Esophagus squamous epithelium (tissue), 5 donors: ENCODE measurements around the gene CYP17A1. TPM values are rescaled to one million over a fixed set of nuclear protein-coding genes. Genes with fewer than 3 reads are reported as not detected.

ENCODE experiments used
- DNase-seq: peaks from one replicate; lab custom pipeline; 2025; lab: John Stamatoyannopoulos, UW
- H3K27ac ChIP-seq, 4 donors: fragments of 200-600 bp; sonication (generic); one replicate each; pipeline ENCODE4 v1.5.1; 2016 to 2019; ENCODE audit warnings: mild to moderate bottlenecking in 1 of 4
- H3K27me3 ChIP-seq, 4 donors: fragments of 200-600 bp; sonication (generic); 1 replicate in 3 of 4; 2 replicates in 1 of 4; pipeline versions ENCODE4 v1.5.1 to v1.6.0; 2017 to 2021; ENCODE audit warnings: antibody characterized with exemption in 1 of 4
- H3K36me3 ChIP-seq, 3 donors: fragments of 200-600 bp; sonication (generic); one replicate each; pipeline ENCODE4 v1.5.1; 2016 to 2019
- H3K4me1 ChIP-seq, 3 donors: fragments of 200-600 bp; sonication (generic); one replicate each; pipeline ENCODE4 v1.5.1; 2017 to 2019
- H3K4me3 ChIP-seq, 4 donors: fragments of 200-600 bp; sonication (generic); 1 replicate in 3 of 4; 2 replicates in 1 of 4; pipeline ENCODE4 v1.5.1; 2016 to 2019; ENCODE audit warnings: mild to moderate bottlenecking in 2 of 4, moderate library complexity in 1 of 4
- H3K9me3 ChIP-seq, 3 donors: fragments of 200-600 bp; sonication (generic); one replicate each; pipeline ENCODE4 v1.5.1; 2016 to 2019
- POLR2A ChIP-seq, 4 donors: fragments of 450-650 bp; IDR thresholded peaks; one replicate each; pipeline ENCODE4 v1.6.1; 2017; ENCODE audit warnings: antibody characterized with exemption in 4 of 4, mild to moderate bottlenecking in 4 of 4, moderate library complexity in 3 of 4
- WGBS, 2 donors: methylation state at CpG; one replicate each; pipeline ENCODE4 v1.1.5; 2018; 5-methylcytosine and 5-hydroxymethylcytosine counted together
- intact Hi-C: fragments of 100-400 bp; cut with DNase I; formaldehyde crosslinking; loops from one replicate; pipeline ENCODE4 v1.15.0; 2022
- total RNA-seq, 4 donors: library from RNA; depleted of rRNA; stranded (reverse); fragments of >200 nt; gene quantifications; one replicate each; pipeline ENCODE4 v1.1.0, GENCODE V29; 2016
- TF ChIP-seq, protein P1 (sequence below), 6 experiments: fragments of 450-650 bp in 4 of 6; fragments of 200-600 bp in 2 of 6; sonication (generic) in 2 of 6; IDR thresholded peaks; one replicate each; pipeline ENCODE4 v1.5.1; 2016 to 2019; ENCODE audit warnings: antibody characterized with exemption in 6 of 6, mild to moderate bottlenecking in 4 of 6, moderate library complexity in 4 of 6
- donor health status: DM: yes; HTN: yes; CAD: no.

The CYP17A1 gene
- total RNA-seq, 4 donors from 2014 or later: not detected

DNA sequence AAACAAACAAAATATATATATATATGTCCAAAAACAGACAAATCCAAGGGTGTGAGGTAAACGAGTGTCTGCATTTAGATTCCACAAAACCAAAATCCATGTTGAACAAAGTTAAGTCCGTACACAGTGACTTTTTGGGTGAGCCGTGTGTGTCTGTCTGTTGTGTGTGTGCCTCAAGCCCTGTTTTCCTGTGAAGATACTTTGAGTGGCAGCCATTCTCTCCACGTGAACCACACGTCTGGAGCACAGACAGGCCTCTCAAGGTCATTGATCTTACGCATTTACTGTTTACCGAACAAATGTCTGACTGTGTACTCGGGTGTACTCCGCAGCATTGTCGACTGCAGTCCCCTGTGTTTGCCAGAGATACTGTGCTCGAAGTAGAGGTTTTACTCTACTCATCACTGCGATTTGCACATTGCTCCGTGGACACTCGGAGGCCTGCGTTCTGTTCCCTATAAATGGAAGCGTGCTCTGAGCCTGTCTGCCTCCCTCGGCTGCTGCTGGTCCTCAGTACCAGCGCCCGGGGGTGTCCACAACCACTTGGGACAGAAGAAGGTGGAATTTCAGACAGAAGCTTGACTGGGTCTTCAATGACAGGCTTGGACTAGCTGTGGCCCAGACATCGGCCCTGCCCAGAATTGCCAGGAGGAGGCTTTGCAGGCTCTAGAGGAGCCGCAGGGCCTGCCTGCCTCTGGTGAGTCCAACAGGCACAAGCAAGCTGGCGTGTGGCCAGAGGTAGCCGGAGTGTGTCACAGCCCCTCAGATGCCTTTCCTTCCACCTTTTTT is 22.1 kb downstream of the CYP17A1 start:
- H3K36me3 ChIP-seq: peaks cover 6 to 54% (median 23%) of the 10 kb centered on the region in 3 donors
- H3K9me3 ChIP-seq: no peaks in the 10 kb centered on the region
- intact Hi-C loops: no loop called here
- peak overlapping the region in 1 of 4 donors; percentile 16 for H3K4me3 ChIP-seq
- no peaks in the 10 kb centered on the region for H3K27me3 ChIP-seq
- DNase-seq: no peak
- 78 to 79% methylated on average over 19 to 20 of the region's 23 CpGs for WGBS, 2 donors
- TF ChIP-seq, protein P1, sequence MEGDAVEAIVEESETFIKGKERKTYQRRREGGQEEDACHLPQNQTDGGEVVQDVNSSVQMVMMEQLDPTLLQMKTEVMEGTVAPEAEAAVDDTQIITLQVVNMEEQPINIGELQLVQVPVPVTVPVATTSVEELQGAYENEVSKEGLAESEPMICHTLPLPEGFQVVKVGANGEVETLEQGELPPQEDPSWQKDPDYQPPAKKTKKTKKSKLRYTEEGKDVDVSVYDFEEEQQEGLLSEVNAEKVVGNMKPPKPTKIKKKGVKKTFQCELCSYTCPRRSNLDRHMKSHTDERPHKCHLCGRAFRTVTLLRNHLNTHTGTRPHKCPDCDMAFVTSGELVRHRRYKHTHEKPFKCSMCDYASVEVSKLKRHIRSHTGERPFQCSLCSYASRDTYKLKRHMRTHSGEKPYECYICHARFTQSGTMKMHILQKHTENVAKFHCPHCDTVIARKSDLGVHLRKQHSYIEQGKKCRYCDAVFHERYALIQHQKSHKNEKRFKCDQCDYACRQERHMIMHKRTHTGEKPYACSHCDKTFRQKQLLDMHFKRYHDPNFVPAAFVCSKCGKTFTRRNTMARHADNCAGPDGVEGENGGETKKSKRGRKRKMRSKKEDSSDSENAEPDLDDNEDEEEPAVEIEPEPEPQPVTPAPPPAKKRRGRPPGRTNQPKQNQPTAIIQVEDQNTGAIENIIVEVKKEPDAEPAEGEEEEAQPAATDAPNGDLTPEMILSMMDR (IDR thresholded peaks at IDR 0.05): peak in 1 of 6 experiments; percentile 4
- TF ChIP-seq POLR2A (IDR thresholded peaks at IDR 0.05): no peak
- peaks cover 19 to 67% (median 29%) of the 10 kb centered on the region in 3 donors for H3K4me1 ChIP-seq
- H3K27ac ChIP-seq: peak overlapping the region; percentile 67 to 96 (median 90)

DNA sequence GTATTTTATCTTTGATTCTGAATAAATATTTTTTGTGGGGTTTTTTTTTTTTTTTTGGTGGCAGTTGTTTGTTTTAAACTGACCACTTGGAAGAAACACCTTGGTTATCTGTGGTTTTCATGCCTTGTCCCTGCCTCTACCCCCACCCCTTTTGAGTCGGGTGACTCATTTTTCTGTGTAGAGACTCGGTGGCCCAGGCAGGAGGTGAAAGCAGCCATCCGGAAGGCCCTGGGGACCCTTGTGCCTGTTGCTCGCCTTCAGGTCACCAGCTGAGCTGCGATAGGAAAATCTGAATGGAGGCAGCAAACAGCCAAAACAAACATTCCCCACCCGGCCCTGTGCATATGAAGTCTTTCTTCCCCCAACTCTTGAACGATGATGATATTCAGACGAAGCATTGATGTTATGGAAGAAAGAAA is 22.8 kb downstream of the CYP17A1 start:
- DNase-seq: no peak
- H3K36me3 ChIP-seq: peaks cover 12 to 60% (median 29%) of the 10 kb centered on the region in 3 donors
- no peaks in the 10 kb centered on the region for H3K27me3 ChIP-seq
- no peaks in the 10 kb centered on the region for H3K9me3 ChIP-seq
- intact Hi-C loops: no loop called here
- no peak overlapping the region for H3K4me3 ChIP-seq
- WGBS, 2 donors: 71 to 84% methylated on average over 4 to 6 of the region's 8 CpGs
- no peak for TF ChIP-seq POLR2A (IDR thresholded peaks at IDR 0.05)
- TF ChIP-seq, protein P1 (IDR thresholded peaks at IDR 0.05): no peak
- peak overlapping the region; percentile 22 to 96 (median 90) for H3K27ac ChIP-seq
- H3K4me1 ChIP-seq: peaks cover 19 to 62% (median 29%) of the 10 kb centered on the region in 3 donors

DNA sequence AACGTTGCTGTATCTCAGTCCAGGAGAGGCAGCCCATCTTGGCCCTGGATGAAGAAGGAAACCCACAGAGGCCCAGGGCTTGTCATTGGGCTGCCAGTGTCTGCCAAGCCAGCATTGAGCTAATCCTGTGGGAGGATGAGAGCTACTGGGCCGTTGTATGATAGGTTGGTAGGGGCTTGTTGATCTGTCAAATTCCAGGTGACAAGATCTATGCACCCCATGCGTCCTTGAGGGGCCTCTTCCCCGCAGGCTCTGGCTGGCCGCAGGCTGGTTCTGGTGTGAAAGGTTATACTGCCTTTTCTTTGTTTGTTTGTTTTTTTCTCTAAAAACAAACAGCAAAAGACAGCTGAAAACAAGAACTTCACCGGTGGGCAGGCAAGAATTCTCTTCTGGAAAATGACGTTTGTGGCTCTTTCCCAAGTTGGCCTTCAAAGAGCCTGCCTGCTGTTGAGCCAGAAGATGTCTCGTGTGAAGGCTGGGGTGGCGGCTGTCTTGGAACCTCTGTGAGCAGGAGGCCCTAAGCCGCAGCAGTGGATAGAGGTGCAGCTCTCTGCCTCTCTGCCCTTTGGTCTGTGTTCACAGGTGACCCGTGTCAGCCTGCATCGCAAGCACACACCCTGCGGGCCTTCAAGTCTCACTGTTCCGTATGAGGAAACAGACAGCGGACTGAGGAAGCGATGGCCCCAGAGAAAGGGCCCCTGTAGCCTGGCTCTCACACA is 23.3 kb downstream of the CYP17A1 start:
- Histone ChIP-seq H3K27ac (peak overlapping the region; percentile 22 to 96 (median 90)), H3K4me1 (peaks cover 18 to 57% (median 28%) of the 10 kb centered on the region in 3 donors), H3K27me3 (no peaks in the 10 kb centered on the region), H3K4me3 (no peak overlapping the region), H3K36me3 (peaks cover 12 to 65% (median 29%) of the 10 kb centered on the region in 3 donors), H3K9me3 (no peaks in the 10 kb centered on the region)
- DNase-seq: no peak
- intact Hi-C loops: no loop called here
- TF ChIP-seq, protein P1 (IDR thresholded peaks at IDR 0.05): no peak
- no peak for TF ChIP-seq POLR2A (IDR thresholded peaks at IDR 0.05)
- 67 to 76% methylated on average over 13 to 15 of the region's 16 CpGs for WGBS, 2 donors

DNA sequence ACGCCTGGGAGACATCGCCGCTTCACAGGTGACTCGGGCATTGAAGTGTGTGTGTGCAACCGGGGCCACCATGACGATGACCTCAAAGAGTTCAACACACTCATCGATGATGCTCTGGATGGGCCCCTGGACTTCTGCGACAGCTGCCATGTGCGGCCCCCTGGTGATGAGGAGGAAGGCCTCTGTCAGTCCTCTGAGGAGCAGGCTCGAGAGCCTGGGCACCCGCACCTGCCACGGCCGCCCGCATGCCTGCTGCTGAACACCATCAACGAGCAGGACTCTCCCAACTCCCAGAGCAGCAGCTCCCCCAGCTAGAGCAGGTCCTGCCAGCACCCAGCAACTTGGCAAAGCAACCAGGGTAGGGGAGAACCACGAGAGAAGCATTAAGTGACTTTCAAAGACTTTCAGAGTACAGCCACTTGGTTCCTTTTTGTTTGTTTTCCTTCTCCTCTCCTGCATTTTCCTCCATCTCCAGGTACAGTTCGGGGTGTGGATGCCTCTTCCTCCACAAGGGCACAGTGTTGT is 24.1 kb downstream of the CYP17A1 start:
- Histone ChIP-seq H3K36me3 (peaks cover 12 to 71% (median 29%) of the 10 kb centered on the region in 3 donors), H3K9me3 (no peaks in the 10 kb centered on the region), H3K4me3 (no peak overlapping the region), H3K4me1 (peaks cover 14 to 56% (median 23%) of the 10 kb centered on the region in 3 donors), H3K27me3 (no peaks in the 10 kb centered on the region), H3K27ac (peak overlapping the region in 3 of 4 donors; percentile 90 to 96 (median 91))
- TF ChIP-seq POLR2A (IDR thresholded peaks at IDR 0.05): no peak
- TF ChIP-seq, protein P1 (IDR thresholded peaks at IDR 0.05): no peak
- WGBS, 2 donors: 69 to 83% methylated on average over 2 to 5 of the region's 17 CpGs
- no peak for DNase-seq
- intact Hi-C loops: no loop called here
